WTC11 (cell line): ENCODE results near the gene ZSCAN21.

Experiments used
- ATF6 ChIP-seq: sonication (generic); formaldehyde crosslinking; IDR thresholded peaks from 2 replicates; pipeline ENCODE4 v1.8.1; 2023; ENCODE audit warnings: mild to moderate bottlenecking, missing genetic modification reagents
- CTCF ChIP-seq: fragments of 200-600 bp; IDR thresholded peaks from 2 replicates; pipeline ENCODE4 v1.8.0; 2022; ENCODE audit warnings: antibody characterized with exemption
- E2F4 ChIP-seq: sonication (generic); formaldehyde crosslinking; IDR thresholded peaks from 2 replicates; pipeline ENCODE4 v1.8.1; 2022; ENCODE audit warnings: low read depth, mild to moderate bottlenecking, moderate library complexity, missing genetic modification reagents, borderline replicate concordance
- NR2C2 ChIP-seq: sonication (generic); formaldehyde crosslinking; IDR thresholded peaks from 2 replicates; pipeline ENCODE4 v1.8.0; 2022; ENCODE audit warnings: mild to moderate bottlenecking, missing genetic modification reagents
- ZNF232 ChIP-seq: sonication (generic); formaldehyde crosslinking; IDR thresholded peaks from 2 replicates; pipeline ENCODE4 v1.8.0; 2022; ENCODE audit warnings: mild to moderate bottlenecking, missing genetic modification reagents

- TF ChIP-seq ZNF232 (CRISPR knock-in tag) (no peak), E2F4 (no peak), NR2C2 (CRISPR knock-in tag) (no peak), ATF6 (CRISPR knock-in tag) (no peak), CTCF (no peak)
These were observed 43.9 kb downstream of the ZSCAN21 start for GRCh38 chr7:100093498-100093897.
